SK-N-SH (cell line): ENCODE results near the gene PECR.
A peak's percentile ranks its signal among the peaks of the same experiment; 100 is the strongest.

Experiments used
- CTCF ChIP-seq: fragments of 200-600 bp; sonication (generic); IDR thresholded peaks from 2 replicates; pipeline ENCODE4 v1.6.1; 2017; ENCODE audit warnings: antibody characterized with exemption, mild to moderate bottlenecking, moderate library complexity
- EP300 ChIP-seq, 2 experiments: IDR thresholded peaks; 2 replicates each; pipeline versions ENCODE4 v1.4.0 to v1.6.1; 2012; ENCODE audit warnings: borderline replicate concordance in 1 of 2, low read depth in 1 of 2, low read length in 1 of 2
- EZH2phosphoT487 ChIP-seq: fragments of 200-600 bp; sonication (generic); IDR thresholded peaks from 2 replicates; pipeline ENCODE4 v1.6.1; 2017; ENCODE audit warnings: low read depth, mixed run types, mild to moderate bottlenecking, antibody characterized with exemption, moderate library complexity, borderline replicate concordance
- FOSL2 ChIP-seq: IDR thresholded peaks from 2 replicates; pipeline ENCODE4 v1.4.0; 2012; ENCODE audit warnings: low read depth, mild to moderate bottlenecking, moderate library complexity, borderline replicate concordance
- POLR2AphosphoS5 ChIP-seq: IDR thresholded peaks from 2 replicates; pipeline ENCODE4 v1.6.1; 2012; ENCODE audit warnings: low read depth, low read length
- RAD21 ChIP-seq: IDR thresholded peaks from 2 replicates; pipeline ENCODE4 v1.6.1; 2012; ENCODE audit warnings: mild to moderate bottlenecking, low read length
- SMC3 ChIP-seq: IDR thresholded peaks from 2 replicates; pipeline ENCODE4 v1.6.1; 2012; ENCODE audit warnings: low read depth, low read length, improper control_type of control experiment

GRCh38 chr2:216108967-216109921 is 27.6 kb upstream of the PECR start, which contains the start of gene XRCC5:
- TF ChIP-seq CTCF: no peak
- no peak for TF ChIP-seq SMC3
- no peak for TF ChIP-seq EZH2phosphoT487
- peak; percentile 94 for TF ChIP-seq POLR2AphosphoS5
- no peak for TF ChIP-seq RAD21
- peak in 1 of 2 experiments; percentile 39; a peak in 1 of 4 replicates for TF ChIP-seq EP300 (IDR thresholded peaks at IDR 0.05; ENCODE audit: borderline replicate concordance in 1 of 2, low read depth in 1 of 2, low read length in 1 of 2)
- no peak for TF ChIP-seq FOSL2
